HG02798 (cell line): Measurements from ENCODE around the gene TMEM80.
A peak's percentile ranks its signal among the peaks of the same experiment; 100 is the strongest.
"Not testable (repeated sequence)": the region's sequence is repeated elsewhere in the genome, so short reads cannot be mapped to it uniquely, and the experiment has no call there.

ENCODE experiments used
- ATAC-seq: cut with Tn5 transposase; IDR thresholded peaks from one replicate; pipeline ENCODE4 v1.9.1; 2021; ENCODE audit warnings: mild to moderate bottlenecking; ENCODE audit not compliant: unreplicated experiment, poor library complexity

TMEM80 gene

DNA sequence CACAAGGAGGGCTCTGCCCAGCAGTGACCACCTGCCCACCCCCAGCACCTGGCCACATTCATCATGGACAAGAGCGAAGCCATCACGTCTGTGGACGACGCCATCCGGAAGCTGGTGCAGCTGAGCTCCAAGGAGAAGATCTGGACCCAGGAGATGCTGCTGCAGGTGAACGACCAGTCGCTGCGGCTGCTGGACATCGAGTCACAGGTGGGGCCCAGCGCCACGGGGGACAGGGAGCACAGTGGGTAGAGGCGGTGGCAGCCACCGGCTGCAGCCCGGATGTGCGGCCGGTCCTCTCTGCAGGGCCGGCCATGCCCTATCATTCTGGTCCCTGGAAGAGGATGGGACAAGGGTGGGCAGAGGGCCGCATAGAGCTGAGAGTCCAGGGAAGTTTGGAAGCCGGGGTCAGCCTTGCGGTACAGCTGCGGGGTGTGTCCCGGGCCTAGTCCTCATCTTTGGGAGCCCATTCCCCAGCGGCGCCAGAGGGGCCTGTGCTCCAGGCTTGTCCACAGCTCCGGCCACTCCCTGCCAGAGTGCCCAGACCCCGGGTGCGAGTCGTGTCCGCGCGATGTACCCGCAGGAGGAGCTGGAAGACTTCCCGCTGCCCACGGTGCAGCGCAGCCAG, 24.5 kb downstream of the TMEM80 start:
- ATAC-seq, result no peak

DNA sequence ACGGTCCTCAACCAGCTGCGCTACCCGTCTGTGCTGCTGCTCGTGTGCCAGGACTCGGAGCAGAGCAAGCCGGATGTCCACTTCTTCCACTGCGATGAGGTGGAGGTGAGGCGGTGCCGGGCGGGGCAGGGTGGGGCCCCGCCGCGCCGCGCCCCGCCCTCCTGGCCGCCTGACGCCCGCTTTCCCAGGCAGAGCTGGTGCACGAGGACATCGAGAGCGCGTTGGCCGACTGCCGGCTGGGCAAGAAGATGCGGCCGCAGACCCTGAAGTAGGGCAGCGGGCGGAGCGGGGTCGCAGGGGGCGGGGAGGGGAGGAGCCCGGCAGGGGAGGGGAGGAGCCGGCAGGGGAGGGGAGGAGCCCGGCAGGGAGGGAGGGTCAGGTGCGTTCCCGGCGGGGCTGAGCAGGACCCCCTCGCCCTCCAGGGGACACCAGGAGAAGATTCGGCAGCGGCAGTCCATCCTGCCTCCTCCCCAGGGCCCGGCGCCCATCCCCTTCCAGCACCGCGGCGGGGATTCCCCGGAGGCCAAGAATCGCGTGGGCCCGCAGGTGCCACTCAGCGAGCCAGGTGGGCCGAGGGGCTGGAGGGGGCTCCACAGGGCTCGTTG, 25.1 kb downstream of the TMEM80 start:
- no peak for ATAC-seq

DNA sequence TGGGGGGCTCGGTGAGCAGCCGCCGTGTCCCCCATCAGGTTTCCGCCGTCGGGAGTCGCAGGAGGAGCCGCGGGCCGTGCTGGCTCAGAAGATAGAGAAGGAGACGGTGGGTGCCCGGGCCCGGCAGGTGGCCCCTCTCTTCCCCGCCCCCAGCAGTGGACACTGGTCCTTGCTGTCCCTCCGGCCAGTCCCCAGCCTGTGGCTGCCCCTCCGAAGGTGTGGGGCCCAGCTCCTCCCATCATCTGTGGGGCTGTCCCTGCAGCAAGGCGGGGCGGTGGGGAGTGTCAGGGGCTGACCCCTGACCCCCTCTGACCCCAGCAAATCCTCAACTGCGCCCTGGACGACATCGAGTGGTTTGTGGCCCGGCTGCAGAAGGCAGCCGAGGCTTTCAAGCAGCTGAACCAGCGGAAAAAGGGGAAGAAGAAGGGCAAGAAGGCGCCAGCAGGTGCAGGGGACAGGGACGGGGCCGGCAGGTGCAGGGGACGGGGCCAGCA, 25.7 kb downstream of the TMEM80 start:
- no peak for ATAC-seq

DNA sequence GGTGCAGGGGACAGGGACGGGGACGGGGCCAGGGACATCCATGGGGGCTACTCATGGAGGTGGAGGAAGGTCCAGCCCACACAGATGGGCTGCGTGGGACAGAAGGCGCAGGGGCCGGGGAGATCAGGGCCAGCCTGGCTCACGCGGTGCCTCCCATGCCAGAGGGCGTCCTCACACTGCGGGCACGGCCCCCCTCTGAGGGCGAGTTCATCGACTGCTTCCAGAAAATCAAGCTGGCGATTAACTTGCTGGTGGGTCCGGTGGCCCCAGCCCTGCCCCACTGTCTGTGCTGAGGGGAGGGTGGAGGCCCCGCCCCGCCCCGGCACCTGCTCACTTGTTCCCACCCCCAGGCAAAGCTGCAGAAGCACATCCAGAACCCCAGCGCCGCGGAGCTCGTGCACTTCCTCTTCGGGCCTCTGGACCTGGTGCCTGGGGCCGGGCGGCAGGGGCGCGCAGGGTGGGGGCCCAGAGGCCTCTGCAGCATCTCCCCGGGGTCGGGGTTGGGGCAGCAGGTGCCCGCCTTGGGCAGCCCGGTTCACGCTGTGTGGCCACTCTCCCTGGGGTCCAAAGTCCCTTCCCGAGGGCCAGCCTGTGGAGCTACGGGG, 26.2 kb downstream of the TMEM80 start:
- no peak for ATAC-seq

DNA sequence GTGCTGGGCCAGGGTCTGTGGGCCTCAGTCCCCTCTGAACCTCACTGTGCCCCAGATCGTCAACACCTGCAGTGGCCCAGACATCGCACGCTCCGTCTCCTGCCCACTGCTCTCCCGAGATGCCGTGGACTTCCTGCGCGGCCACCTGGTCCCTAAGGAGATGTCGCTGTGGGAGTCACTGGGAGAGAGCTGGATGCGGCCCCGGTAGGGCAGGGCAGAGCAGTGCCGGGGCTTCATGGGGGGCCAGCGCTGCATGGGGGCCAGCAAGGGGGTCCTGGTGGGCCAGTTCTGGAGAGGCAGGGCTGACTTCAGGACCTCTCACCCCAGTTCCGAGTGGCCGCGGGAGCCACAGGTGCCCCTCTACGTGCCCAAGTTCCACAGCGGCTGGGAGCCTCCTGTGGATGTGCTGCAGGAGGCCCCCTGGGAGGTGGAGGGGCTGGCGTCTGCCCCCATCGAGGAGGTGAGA, 26.8 kb downstream of the TMEM80 start:
- no peak for ATAC-seq

DNA sequence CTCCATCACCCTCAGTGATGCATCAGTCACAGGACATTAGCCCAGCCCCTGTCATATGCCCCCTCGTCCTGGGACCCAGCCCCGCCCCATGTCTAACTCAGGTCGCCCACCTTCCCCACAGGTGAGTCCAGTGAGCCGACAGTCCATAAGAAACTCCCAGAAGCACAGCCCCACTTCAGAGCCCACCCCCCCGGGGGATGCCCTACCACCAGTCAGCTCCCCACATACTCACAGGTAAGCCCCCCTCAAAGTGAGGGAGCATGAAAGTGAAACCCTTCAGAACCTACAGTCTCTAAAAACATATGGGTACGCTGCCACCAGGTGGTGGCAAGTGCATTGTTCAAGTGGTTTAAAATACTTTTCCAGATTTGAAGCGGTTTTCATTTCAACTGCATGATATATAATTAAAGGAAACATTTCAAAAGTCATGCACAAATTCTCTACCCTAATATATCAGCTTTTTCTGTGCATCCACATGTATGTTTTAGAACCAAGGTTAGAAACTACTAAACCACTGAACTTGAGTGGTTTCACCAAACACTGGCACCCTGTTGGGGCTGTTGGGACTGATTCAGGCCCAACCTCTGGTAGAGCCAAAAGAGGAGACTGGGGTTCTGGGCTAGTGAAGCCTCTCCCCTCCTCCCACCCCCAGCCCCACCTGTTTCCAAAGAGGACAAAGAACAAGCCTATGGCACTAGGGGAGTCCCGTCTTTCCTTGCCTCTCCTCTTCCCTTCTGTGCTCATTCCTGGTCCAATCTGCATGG, 27.7 kb downstream of the TMEM80 start:
- no peak for ATAC-seq

DNA sequence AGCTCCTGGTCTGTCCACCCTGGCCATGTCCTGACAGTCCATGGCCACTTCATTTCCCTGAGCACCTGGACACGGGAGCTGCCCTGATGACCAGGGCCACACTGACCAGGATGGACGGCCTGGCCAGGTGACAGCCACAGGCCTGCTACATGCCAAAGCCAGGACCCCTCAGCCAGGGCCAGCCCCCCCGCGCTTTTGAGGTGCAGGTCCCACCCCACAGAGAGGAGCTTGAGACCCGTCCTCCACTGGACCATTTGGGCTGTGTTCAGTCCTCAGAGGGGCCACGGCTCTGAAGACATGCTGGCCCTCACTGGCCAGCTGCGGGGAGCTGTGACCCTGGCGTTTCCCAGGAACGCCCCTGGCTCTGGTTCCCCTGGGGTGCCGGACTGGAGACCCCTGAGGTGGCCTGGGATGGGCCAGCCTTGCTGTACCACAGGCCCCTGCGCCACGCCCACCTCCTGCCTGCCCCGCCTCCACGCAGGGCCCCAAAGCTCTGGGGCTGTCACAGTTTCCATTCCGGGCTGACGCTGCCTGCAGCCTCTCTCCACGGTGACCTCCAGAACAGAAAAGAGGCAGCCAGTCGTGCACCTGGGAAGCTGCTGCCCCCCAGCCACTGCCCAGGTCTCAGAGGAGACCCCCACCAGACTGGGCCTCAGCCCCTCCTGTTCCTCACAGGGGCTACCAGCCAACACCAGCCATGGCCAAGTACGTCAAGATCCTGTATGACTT, 28.6 kb downstream of the TMEM80 start:
- ATAC-seq, result no peak

DNA sequence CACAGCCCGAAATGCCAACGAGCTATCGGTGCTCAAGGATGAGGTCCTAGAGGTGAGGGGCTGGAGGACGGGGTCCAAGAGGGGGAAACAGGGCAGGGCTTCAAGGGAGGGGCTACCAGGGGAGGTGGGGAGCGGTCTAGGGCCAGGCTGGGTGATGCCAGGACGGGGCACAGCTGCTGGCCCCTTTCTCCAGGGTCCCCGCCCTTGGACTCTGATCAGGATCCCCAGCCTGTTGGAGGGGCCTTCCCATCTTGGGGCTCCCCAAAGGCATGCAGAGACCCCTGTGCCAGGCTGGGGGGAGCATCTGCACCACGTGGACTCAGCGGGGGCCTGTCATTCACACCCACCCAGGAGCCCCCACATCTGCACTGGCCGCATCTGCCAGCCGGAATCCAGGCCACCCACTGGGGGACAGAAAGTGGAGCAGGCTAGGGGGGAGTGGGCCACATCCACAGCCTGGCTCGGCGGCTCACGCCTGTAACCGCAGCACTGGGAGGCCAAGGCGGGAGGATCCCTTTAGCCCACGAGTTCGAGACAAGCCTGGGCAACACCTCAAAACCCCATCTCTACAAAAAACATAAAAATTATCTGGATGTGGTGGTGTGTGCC, 29.3 kb downstream of the TMEM80 start:
- ATAC-seq, result no peak

DNA sequence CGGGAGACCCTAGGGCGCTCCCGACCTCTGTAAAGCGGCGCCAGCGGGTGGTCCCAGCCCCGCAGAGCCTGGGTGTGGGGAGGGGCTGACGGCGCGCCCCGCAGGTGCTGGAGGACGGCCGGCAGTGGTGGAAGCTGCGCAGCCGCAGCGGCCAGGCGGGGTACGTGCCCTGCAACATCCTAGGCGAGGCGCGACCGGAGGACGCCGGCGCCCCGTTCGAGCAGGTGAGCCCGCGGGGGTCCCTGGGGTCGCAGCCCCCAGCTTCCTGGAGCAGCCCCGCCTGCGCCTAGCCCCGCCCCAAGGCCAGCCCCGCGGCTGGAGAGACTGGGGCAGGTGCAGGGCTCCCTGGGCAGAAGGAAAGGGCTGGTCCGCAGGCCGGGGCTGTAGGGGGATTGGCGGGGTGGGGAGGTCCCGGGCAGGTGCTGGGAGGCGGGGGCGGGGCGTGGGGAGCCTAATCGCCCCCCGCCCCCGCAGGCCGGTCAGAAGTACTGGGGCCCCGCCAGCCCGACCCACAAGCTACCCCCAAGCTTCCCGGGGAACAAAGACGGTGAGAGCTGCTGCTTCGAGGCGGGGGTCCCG, 30.1 kb downstream of the TMEM80 start:
- ATAC-seq, result no peak

DNA sequence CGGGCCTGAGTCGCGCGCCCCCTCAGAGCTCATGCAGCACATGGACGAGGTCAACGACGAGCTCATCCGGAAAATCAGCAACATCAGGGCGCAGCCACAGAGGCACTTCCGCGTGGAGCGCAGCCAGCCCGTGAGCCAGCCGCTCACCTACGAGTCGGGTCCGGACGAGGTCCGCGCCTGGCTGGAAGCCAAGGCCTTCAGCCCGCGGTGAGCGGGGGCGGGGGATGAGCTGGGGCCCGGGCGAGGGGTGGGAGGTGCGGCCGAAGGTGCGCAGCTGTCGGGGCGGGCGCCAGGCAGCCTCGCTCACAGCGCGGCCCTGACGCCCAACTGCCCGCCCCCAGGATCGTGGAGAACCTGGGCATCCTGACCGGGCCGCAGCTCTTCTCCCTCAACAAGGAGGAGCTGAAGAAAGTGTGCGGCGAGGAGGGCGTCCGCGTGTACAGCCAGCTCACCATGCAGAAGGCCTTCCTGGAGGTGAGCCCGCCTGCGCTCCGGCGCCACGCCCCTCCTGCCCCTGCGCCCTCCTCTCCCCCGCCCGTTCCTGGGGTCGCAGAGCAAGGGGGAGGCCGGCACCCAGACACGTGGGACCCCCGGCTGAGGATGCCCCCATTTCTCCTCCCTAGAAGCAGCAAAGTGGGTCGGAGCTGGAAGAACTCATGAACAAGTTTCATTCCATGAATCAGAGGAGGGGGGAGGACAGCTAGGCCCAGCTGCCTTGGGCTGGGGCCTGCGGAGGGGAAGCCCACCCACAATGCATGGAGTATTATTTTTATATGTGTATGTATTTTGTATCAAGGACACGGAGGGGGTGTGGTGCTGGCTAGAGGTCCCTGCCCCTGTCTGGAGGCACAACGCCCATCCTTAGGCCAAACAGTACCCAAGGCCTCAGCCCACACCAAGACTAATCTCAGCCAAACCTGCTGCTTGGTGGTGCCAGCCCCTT, 30.9 kb downstream of the TMEM80 start:
- no peak for ATAC-seq

DNA sequence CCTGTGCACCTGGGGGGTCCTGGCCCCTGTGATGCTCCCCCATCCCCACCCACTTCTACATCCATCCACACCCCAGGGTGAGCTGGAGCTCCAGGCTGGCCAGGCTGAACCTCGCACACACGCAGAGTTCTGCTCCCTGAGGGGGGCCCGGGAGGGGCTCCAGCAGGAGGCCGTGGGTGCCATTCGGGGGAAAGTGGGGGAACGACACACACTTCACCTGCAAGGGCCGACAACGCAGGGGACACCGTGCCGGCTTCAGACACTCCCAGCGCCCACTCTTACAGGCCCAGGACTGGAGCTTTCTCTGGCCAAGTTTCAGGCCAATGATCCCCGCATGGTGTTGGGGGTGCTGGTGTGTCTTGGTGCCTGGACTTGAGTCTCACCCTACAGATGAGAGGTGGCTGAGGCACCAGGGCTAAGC, 31.7 kb downstream of the TMEM80 start:
- no peak for ATAC-seq

DNA sequence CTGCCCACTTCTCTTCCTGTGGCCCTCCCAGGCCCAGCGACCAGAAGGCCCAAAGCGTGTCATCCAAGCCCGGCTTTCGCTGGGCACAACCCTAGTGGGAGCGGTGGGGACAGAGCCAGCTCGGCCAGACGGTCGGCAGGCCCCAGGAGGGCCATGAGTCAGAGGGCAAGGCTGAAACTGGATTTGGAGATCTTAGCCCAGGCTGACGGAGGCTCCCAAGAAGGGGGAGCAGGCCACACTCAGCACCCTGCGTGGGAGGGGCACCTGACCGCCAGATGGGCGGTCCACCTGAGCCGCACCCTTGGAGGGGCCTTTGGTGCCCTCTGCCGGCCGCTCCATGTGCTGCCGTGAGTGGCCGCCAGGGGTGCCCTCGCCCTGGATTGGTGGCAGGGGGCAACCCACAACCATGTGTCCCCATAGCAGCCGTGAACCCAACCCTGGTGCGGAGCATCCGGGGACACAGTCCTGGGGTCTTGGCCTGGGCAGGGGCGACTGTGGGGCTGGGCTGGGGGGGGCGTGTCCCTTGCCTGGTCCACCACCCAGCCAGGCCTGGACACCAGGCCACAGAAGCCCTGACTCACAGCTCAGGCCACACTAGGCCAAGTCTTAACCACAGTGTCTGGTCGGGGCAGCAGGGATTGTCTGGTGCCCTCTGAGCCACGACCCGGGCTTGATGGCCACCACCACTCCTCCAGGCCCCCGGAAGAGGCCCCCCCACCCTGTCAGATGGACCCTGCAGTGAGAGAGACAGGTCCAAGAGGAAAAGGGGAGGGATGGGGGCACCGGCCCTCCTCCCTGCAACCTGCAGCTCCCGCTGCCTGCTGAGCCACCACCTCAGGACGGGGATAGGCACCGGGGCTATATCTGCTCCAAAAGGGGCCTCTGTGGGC, 32.5 kb downstream of the TMEM80 start:
- ATAC-seq, result peak; percentile 48

DNA sequence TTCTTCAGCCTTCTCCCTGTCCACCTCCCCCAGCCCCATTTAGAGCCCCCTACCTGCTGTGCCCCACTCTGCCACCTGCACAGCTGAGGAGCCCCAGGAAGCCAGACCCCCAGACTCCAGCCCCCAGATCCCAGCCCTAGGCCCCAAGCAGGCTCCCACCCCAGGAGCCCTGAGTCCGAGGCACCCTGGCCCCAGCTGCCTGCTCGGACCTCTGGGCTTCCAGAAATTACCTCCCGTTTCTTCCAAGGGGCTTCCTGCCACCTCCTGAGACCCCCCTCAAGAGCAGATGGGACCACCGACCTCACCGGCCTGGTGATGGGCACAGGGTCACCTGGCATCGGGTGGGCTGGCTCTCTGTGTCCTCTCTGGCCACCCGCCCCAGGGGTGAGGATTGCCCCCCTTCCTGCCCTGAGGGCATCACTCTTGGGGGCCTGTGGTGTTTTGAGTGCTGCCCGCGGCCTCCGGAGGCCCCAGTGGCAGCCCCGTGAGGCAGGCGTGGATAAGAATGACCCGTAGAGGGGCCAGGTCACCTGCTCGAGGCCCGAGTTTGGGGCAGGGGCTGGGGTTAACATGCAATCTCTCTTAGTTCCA, 33.4 kb downstream of the TMEM80 start:
- no peak for ATAC-seq

DNA sequence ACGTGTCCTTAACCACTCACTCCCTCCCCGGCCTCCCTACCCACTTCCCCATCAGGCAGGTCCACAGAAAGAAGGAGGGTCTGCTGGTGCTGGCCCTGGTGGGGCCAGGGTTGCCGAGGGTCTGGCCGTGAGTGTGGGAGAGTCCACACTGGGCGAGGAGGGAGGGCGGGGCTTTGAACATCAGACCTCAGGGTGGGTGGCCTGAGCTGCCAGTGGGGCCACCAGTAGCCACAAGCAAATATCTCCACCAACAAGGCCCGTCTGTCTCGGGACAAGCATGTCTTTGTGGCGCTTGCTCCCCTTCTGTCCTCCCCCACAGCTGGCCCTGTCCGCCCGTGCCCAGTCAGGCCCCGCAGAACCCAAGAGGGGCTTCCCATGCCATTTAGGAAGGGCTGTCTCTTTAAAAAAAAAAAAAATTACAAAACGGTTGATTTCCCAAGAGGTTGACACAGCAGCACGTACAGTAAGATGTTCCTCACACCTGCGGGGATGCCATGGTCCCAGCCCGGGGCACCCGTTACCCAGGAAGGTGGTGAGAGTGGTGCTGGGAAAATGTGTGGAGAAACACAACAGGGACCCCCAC, 34.0 kb downstream of the TMEM80 start:
- no peak for ATAC-seq

DNA sequence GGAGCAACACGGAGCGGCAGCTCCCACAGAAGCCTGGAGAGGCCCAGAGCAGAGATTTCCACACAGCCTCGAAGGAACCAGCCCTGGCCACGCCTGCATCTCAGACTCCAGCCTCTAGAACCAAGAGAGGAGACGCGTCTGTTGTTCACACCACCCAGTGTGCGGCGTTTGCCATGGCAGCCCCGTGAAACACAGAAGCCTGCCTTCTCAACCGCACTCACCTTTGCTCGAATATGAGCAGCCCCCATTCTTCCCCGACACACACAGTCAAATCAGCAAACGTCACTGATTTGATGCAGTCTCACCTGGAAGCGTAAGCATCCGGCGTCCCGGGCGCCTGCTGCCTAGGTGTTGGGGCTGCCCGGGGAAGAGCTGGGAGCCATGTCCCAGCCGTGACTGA, 37.5 kb downstream of the TMEM80 start:
- no peak for ATAC-seq

DNA sequence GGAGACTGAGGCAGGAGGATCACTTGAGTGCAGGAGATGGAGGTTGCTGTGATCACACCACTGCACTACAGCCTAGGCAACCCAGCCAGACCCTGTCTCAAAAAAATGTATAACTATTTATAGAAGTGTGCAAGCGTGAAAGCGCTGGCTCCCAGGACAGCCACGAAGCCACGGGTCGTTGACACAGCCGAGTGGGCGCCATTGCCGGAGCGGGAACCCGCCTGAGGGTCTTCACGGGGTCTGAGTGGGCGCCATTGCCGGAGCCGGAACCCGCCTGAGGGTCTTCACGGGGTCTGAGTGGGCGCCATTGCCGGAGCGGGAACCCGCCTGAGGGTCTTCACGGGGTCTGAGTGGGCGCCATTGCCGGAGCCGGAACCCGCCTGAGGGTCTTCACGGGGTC, 38.9 kb downstream of the TMEM80 start:
- not testable (repeated sequence) for ATAC-seq

DNA sequence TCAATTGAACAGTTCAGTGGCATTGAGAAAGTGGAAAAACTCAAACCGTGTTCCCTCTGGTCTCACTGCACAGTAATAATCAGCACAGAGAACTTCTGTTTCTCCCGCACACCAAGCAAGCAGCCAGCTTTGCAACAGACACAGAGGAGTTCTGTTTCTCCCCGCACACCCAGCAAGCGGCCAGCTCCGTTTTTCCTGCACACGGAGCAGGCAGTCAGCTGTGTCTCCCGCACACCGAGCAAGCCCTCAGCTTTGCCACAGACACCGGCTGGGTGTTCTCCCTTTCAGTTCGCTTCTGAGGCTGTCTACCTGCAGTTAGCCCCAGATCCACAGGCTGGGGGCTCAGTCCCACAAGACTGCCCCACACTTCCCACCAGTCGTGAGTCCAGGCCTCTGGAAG, 41.8 kb downstream of the TMEM80 start:
- no peak for ATAC-seq
